HepG2 (cell line): ENCODE measurements around the gene JPT2. TPM values are rescaled to one million over a fixed set of nuclear protein-coding genes. Genes with fewer than 3 reads are reported as not detected.

Experiments used
- ATF1 ChIP-seq: IDR thresholded peaks from 2 replicates; pipeline ENCODE4 v1.6.1; 2016; ENCODE audit warnings: mild to moderate bottlenecking, control low read depth
- CREB1 ChIP-seq, 2 experiments: fragments of 450-650 bp in 1 of 2; IDR thresholded peaks; 2 replicates each; pipeline ENCODE4 v1.6.1; 2016 to 2017; ENCODE audit warnings: control low read depth in 1 of 2, mild to moderate bottlenecking in 1 of 2, missing compliant biosample characterization in 1 of 2, missing genetic modification characterization in 1 of 2
- ETV5 ChIP-seq: IDR thresholded peaks from 2 replicates; pipeline ENCODE4 v1.6.1; 2018; ENCODE audit warnings: missing biosample characterization, missing genetic modification reagents, inconsistent platforms, borderline replicate concordance
- HNF4G ChIP-seq, 2 experiments: sonication (generic) in 1 of 2; formaldehyde crosslinking in 1 of 2; IDR thresholded peaks; 2 replicates each; pipeline versions ENCODE4 v1.4.0 to v1.6.1; 2011 to 2020; ENCODE audit warnings: borderline replicate concordance in 2 of 2, low read depth in 2 of 2, mild to moderate bottlenecking in 2 of 2, low read length in 1 of 2, missing genetic modification reagents in 1 of 2, moderate library complexity in 1 of 2
- HOXA9 ChIP-seq: sonication (generic); formaldehyde crosslinking; IDR thresholded peaks from 2 replicates; pipeline ENCODE4 v1.8.1; 2022; ENCODE audit warnings: missing genetic modification reagents, mild to moderate bottlenecking, moderate library complexity, borderline replicate concordance
- HOXD1 ChIP-seq: sonication (generic); formaldehyde crosslinking; IDR thresholded peaks from 2 replicates; pipeline ENCODE4 v1.5.0; 2020; ENCODE audit warnings: missing genetic modification reagents
- MTF1 ChIP-seq: sonication (generic); formaldehyde crosslinking; IDR thresholded peaks from 2 replicates; pipeline ENCODE4 v1.5.0; 2020; ENCODE audit warnings: missing genetic modification reagents
- NFE2L1 ChIP-seq: sonication (generic); formaldehyde crosslinking; IDR thresholded peaks from 2 replicates; pipeline ENCODE4 v1.4.0; 2020; ENCODE audit warnings: missing genetic modification reagents, mild to moderate bottlenecking, borderline replicate concordance
- NPAS2 ChIP-seq: sonication (generic); formaldehyde crosslinking; IDR thresholded peaks from 2 replicates; pipeline ENCODE4 v1.8.0; 2022; ENCODE audit warnings: mild to moderate bottlenecking, missing genetic modification reagents, borderline replicate concordance
- SIX4 ChIP-seq: sonication (generic); formaldehyde crosslinking; IDR thresholded peaks from 2 replicates; pipeline ENCODE4 v1.4.0; 2020; ENCODE audit warnings: missing genetic modification reagents
- TAF1 ChIP-seq: sonication (generic); formaldehyde crosslinking; IDR thresholded peaks from 2 replicates; pipeline ENCODE4 v1.4.0; 2020; ENCODE audit warnings: missing genetic modification reagents
- THYN1 ChIP-seq: sonication (generic); formaldehyde crosslinking; IDR thresholded peaks from 2 replicates; pipeline ENCODE4 v1.8.1; 2023; ENCODE audit warnings: low read depth, mild to moderate bottlenecking, moderate library complexity, missing genetic modification reagents, borderline replicate concordance
- TRIM24 ChIP-seq: sonication (generic); formaldehyde crosslinking; IDR thresholded peaks from 2 replicates; pipeline ENCODE4 v1.8.0; 2022; ENCODE audit warnings: mild to moderate bottlenecking, missing genetic modification reagents
- ZEB1 ChIP-seq: IDR thresholded peaks from 2 replicates; pipeline ENCODE4 v1.6.1; 2012; ENCODE audit warnings: mild to moderate bottlenecking, low read depth, inconsistent platforms; ENCODE audit not compliant: insufficient replicate concordance
- ZFY ChIP-seq: sonication (generic); formaldehyde crosslinking; IDR thresholded peaks from 2 replicates; pipeline ENCODE4 v1.4.0; 2020; ENCODE audit warnings: missing genetic modification reagents
- ZNF282 ChIP-seq: fragments of 450-650 bp; IDR thresholded peaks from 2 replicates; pipeline ENCODE4 v1.6.1; 2018; ENCODE audit not compliant: partially characterized antibody
- ZNF484 ChIP-seq: sonication (generic); formaldehyde crosslinking; IDR thresholded peaks from 2 replicates; pipeline ENCODE4 v1.5.1; 2020; ENCODE audit warnings: mild to moderate bottlenecking, low read depth, missing genetic modification reagents, borderline replicate concordance
- ZNF549 ChIP-seq: sonication (generic); formaldehyde crosslinking; IDR thresholded peaks from 2 replicates; pipeline ENCODE4 v1.5.0; 2020; ENCODE audit warnings: missing genetic modification reagents
- polyA plus RNA-seq, 8 experiments: library from polyadenylated mRNA; depleted of rRNA in 3 of 8; stranded (reverse) in 7 of 8; unstranded in 1 of 8; fragments of >200 nt; fragmentation: Illumina TruSeq in 4 of 8; extraction: Trizol in 4 of 8; gene quantifications; 2 replicates each; pipeline versions ENCODE4 v1.2.1 to v1.2.3, GENCODE V29; 2011 to 2016; ENCODE audit warnings: low read depth in 4 of 8, missing spikeins in 1 of 8, mixed read lengths in 1 of 8; ENCODE audit not compliant: insufficient read depth in 1 of 8
- total RNA-seq, 5 experiments: library from RNA; depleted of rRNA; stranded (reverse); fragments of >200 nt; fragmentation: Illumina TruSeq; extraction: Trizol; gene quantifications; 2 replicates each; pipeline ENCODE4 v1.2.3, GENCODE V29; 2016; ENCODE audit warnings: low read depth in 1 of 5
- TF ChIP-seq, protein P1 (sequence below): sonication (generic); formaldehyde crosslinking; IDR thresholded peaks from 2 replicates; pipeline ENCODE4 v1.5.0; 2020; ENCODE audit warnings: mild to moderate bottlenecking, missing genetic modification reagents
- TF ChIP-seq, protein P2 (sequence below): sonication (generic); formaldehyde crosslinking; IDR thresholded peaks from 2 replicates; pipeline ENCODE4 v1.4.0; 2020; ENCODE audit warnings: mild to moderate bottlenecking, missing genetic modification reagents

Gene JPT2
- total and polyA plus RNA-seq, 2 of the 13 experiments (the other 11 are each of a cell fraction or from before 2014, with no cell fraction given): 53.5 to 89.4 TPM

DNA sequence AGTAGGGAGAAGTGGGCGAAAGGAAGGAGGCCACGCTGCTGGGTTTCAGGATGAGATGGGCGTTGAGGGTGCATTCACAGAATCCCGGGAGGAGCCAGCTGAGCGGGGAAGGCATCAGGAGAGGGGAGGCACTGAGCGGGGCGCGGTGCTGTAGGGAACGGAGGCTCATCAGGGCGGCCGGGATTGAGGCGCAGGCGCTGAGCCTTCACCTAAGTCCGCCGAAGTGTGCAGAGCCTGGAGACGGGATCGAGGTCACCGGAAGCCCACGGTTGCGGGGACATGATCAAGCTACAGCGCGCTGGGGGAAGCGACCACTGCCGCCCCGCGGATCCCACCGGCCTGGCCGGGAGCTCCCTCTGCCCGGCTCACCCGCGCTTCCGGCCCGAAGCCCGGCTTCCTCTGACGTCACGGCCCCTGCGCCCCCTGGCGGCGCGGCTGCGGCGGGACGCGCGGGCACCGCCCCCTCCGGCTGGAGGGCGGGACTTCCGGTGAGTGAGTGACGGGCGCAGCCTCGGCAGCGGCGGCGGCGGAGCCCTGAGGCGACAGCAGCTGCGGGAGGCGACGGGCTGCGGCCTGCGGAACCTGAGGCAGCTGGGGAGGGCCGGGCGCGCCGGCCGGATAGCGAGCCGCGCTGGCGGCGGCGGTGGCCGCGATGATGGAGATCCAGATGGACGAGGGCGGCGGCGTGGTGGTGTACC lies 27.8 kb downstream of the JPT2 start, which contains the start of gene MAPK8IP3 (continued):
- TF ChIP-seq HNF4G (IDR thresholded peaks at IDR 0.05; ENCODE audit: borderline replicate concordance, low read depth, low read length) (no peak), HNF4G (CRISPR knock-in tag; IDR thresholded peaks at IDR 0.05; ENCODE audit: borderline replicate concordance, low read depth) (no peak), ZEB1 (no peak), ZFY (CRISPR knock-in tag) (peak; percentile 96), TAF1 (CRISPR knock-in tag) (peak; percentile 67), TRIM24 (CRISPR knock-in tag) (no peak), CREB1 (IDR thresholded peaks at IDR 0.05) (peak; percentile 99), CREB1 (CRISPR knock-in tag; IDR thresholded peaks at IDR 0.05) (peak; percentile 68), ZNF549 (peak; percentile 83; the same call in 1 of the 2 replicates), ZNF484 (CRISPR knock-in tag) (no peak), NPAS2 (no peak), MTF1 (CRISPR knock-in tag) (peak; percentile 72; the same call in 1 of the 2 replicates), ETV5 (CRISPR knock-in tag) (peak; percentile 86), ZNF282 (no peak), SIX4 (CRISPR knock-in tag) (no peak), NFE2L1 (no peak), THYN1 (CRISPR knock-in tag) (no peak), ATF1 (peak; percentile 21; the same call in 1 of the 2 replicates), HOXA9 (CRISPR knock-in tag) (no peak), HOXD1 (CRISPR knock-in tag) (peak; percentile 84; the same call in 1 of the 2 replicates)
- TF ChIP-seq, protein P1, sequence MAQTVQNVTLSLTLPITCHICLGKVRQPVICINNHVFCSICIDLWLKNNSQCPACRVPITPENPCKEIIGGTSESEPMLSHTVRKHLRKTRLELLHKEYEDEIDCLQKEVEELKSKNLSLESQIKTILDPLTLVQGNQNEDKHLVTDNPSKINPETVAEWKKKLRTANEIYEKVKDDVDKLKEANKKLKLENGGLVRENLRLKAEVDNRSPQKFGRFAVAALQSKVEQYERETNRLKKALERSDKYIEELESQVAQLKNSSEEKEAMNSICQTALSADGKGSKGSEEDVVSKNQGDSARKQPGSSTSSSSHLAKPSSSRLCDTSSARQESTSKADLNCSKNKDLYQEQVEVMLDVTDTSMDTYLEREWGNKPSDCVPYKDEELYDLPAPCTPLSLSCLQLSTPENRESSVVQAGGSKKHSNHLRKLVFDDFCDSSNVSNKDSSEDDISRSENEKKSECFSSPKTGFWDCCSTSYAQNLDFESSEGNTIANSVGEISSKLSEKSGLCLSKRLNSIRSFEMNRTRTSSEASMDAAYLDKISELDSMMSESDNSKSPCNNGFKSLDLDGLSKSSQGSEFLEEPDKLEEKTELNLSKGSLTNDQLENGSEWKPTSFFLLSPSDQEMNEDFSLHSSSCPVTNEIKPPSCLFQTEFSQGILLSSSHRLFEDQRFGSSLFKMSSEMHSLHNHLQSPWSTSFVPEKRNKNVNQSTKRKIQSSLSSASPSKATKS: no peak
- TF ChIP-seq, protein P2, sequence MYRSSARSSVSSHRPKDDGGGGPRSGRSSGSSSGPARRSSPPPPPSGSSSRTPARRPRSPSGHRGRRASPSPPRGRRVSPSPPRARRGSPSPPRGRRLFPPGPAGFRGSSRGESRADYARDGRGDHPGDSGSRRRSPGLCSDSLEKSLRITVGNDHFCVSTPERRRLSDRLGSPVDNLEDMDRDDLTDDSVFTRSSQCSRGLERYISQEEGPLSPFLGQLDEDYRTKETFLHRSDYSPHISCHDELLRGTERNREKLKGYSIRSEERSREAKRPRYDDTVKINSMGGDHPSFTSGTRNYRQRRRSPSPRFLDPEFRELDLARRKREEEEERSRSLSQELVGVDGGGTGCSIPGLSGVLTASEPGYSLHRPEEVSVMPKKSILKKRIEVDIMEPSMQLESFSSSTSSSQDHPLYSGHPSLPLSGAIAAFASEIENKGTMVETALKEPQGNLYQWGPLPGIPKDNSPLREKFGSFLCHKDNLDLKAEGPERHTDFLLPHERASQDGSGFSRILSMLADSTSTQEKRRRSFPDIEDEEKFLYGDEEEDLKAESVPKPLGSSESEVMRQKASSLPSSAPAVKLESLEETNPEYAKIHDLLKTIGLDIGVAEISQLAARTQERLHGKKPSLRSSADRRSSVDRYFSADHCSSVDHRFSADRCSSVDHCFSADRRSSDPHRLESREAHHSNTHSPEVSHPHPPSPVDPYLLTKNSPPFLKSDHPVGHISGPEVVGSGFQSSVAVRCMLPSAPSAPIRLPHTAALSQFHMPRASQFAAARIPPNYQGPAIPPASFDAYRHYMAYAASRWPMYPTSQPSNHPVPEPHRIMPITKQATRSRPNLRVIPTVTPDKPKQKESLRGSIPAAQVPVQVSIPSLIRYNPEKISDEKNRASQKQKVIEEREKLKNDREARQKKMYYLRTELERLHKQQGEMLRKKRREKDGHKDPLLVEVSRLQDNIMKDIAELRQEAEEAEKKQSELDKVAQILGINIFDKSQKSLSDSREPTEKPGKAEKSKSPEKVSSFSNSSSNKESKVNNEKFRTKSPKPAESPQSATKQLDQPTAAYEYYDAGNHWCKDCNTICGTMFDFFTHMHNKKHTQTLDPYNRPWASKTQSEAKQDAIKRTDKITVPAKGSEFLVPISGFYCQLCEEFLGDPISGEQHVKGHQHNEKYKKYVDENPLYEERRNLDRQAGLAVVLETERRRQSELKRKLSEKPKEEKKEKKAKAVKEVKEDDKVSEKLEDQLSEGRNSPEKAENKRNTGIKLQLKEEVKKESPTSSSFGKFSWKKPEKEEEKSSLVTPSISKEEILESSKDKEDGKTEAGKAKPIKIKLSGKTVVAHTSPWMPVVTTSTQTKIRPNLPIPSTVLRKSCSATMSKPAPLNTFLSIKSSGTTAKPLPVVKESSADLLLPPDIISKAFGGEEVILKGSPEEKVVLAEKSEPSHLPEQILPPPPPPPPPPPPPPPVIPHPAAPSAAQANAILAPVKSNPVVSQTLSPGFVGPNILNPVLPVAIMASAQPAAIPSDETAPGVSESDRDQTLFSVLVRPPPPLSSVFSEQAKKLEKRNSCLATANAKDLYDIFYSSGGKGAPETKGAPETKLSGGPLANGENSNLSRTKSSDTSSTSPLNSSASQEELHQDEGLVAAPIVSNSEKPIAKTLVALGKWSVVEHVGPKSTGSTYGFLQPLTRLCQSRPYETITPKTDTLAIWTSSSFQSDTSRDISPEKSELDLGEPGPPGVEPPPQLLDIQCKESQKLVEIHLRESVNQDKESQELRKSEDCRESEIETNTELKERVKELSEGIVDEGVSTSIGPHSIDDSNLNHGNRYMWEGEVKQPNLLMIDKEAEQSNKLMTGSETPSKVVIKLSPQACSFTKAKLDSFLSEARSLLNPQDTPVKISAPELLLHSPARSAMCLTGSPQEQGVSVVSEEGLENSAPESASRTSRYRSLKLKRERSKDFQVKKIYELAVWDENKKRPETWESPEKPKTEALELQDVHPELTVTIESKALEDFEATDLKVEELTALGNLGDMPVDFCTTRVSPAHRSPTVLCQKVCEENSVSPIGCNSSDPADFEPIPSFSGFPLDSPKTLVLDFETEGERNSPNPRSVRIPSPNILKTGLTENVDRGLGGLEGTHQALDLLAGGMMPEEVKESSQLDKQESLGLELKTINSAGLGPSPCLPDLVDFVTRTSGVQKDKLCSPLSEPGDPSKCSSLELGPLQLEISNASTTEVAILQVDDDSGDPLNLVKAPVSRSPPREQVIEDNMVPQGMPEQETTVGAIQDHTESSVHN (CRISPR knock-in tag): no peak
